Endothelial cell of umbilical vein (primary cell): Measurements from ENCODE around the gene NABP1.

Experiments used
- EZH2 ChIP-seq: IDR thresholded peaks from 2 replicates; pipeline ENCODE4 v1.6.1; 2012; ENCODE audit warnings: borderline replicate concordance, low read depth, mild to moderate bottlenecking, moderate library complexity, low read length, inconsistent platforms; ENCODE audit not compliant: severe bottlenecking
- JUN ChIP-seq: IDR thresholded peaks from 2 replicates; pipeline ENCODE4 v1.6.1; 2011; ENCODE audit warnings: borderline replicate concordance, low read depth; ENCODE audit not compliant: insufficient read length, insufficient read depth
- POLR2A ChIP-seq: IDR thresholded peaks from 2 replicates; pipeline ENCODE4 v1.6.1; 2012; ENCODE audit warnings: low read depth, mild to moderate bottlenecking, control low read depth, low read length
- POLR2AphosphoS5 ChIP-seq: IDR thresholded peaks from 2 replicates; pipeline ENCODE4 v1.6.1; 2012; ENCODE audit warnings: low read depth, mild to moderate bottlenecking, control low read depth, low read length, moderate library complexity; ENCODE audit not compliant: insufficient read depth

DNA sequence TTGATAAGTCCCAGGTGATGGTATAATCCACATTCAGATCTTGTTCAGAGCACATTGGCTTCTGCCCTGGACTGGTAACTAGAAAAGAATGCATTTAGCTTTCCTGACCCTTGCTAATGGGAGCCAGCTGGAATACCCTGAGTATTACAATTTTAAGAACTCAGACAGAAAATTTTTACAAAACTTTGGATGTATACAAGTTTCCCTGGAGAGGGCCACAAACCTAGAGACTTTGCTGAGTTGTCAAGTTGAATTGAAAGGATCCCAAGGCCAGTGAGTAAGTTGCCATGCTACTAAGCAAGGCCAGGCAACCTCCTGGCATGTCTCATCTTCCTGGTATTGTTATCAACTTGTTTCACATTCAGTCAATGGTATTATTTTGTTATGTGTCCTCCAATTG lies 20.0 kb upstream of the NABP1 start:
- TF ChIP-seq EZH2 (no peak), POLR2A (no peak), JUN (peak; percentile 56), POLR2AphosphoS5 (no peak)
